ENCODE results near the gene MMD. TPM values are rescaled to one million over a fixed set of nuclear protein-coding genes. Genes with fewer than 3 reads are reported as not detected.

The MMD gene
- total RNA-seq, 1 experiment from 2014 or later = 40.8 TPM

- ATAC-seq (no peak), DNase-seq (ENCODE audit: low spot score) (no peak)
- ChIA-PET POLR2A (no interaction called here), CTCF (interaction anchor here (1.6 kb wide), 1 partner anchor 13 kb away, joined by 5 read pairs; no protein-coding TSS in a partner anchor)
- H3K27me3 Mint-ChIP-seq (ENCODE audit: low read depth) = no peaks in the 10 kb centered on the region
- H3K36me3 Mint-ChIP-seq = peaks cover 7% of the 10 kb centered on the region
- H3K4me3 Mint-ChIP-seq = no peak overlapping the region
- no peak overlapping the region for H3K27ac Mint-ChIP-seq
- peaks cover 6% of the 10 kb centered on the region for H3K4me1 Mint-ChIP-seq
- H3K9me3 Mint-ChIP-seq = peaks cover 13% of the 10 kb centered on the region
- TF ChIP-seq, protein P1, sequence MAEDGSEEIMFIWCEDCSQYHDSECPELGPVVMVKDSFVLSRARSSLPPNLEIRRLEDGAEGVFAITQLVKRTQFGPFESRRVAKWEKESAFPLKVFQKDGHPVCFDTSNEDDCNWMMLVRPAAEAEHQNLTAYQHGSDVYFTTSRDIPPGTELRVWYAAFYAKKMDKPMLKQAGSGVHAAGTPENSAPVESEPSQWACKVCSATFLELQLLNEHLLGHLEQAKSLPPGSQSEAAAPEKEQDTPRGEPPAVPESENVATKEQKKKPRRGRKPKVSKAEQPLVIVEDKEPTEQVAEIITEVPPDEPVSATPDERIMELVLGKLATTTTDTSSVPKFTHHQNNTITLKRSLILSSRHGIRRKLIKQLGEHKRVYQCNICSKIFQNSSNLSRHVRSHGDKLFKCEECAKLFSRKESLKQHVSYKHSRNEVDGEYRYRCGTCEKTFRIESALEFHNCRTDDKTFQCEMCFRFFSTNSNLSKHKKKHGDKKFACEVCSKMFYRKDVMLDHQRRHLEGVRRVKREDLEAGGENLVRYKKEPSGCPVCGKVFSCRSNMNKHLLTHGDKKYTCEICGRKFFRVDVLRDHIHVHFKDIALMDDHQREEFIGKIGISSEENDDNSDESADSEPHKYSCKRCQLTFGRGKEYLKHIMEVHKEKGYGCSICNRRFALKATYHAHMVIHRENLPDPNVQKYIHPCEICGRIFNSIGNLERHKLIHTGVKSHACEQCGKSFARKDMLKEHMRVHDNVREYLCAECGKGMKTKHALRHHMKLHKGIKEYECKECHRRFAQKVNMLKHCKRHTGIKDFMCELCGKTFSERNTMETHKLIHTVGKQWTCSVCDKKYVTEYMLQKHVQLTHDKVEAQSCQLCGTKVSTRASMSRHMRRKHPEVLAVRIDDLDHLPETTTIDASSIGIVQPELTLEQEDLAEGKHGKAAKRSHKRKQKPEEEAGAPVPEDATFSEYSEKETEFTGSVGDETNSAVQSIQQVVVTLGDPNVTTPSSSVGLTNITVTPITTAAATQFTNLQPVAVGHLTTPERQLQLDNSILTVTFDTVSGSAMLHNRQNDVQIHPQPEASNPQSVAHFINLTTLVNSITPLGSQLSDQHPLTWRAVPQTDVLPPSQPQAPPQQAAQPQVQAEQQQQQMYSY (CRISPR knock-in tag; IDR thresholded peaks at IDR 0.05) = no peak
- TF ChIP-seq CBFB (CRISPR knock-in tag; IDR thresholded peaks at IDR 0.05; ENCODE audit: low read depth) = no peak
- TF ChIP-seq, protein P2, sequence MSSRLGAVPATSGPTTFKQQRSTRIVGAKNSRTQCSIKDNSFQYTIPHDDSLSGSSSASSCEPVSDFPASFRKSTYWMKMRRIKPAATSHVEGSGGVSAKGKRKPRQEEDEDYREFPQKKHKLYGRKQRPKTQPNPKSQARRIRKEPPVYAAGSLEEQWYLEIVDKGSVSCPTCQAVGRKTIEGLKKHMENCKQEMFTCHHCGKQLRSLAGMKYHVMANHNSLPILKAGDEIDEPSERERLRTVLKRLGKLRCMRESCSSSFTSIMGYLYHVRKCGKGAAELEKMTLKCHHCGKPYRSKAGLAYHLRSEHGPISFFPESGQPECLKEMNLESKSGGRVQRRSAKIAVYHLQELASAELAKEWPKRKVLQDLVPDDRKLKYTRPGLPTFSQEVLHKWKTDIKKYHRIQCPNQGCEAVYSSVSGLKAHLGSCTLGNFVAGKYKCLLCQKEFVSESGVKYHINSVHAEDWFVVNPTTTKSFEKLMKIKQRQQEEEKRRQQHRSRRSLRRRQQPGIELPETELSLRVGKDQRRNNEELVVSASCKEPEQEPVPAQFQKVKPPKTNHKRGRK (CRISPR knock-in tag; IDR thresholded peaks at IDR 0.05; ENCODE audit: borderline replicate concordance) = no peak
- TF ChIP-seq MXD4 (CRISPR knock-in tag; IDR thresholded peaks at IDR 0.05; ENCODE audit: borderline replicate concordance) = no peak
- TF ChIP-seq ZNF232 (CRISPR knock-in tag; IDR thresholded peaks at IDR 0.05) = no peak
- no peak for TF ChIP-seq NFE2L1 (CRISPR knock-in tag; IDR thresholded peaks at IDR 0.05)
- TF ChIP-seq, protein P3, sequence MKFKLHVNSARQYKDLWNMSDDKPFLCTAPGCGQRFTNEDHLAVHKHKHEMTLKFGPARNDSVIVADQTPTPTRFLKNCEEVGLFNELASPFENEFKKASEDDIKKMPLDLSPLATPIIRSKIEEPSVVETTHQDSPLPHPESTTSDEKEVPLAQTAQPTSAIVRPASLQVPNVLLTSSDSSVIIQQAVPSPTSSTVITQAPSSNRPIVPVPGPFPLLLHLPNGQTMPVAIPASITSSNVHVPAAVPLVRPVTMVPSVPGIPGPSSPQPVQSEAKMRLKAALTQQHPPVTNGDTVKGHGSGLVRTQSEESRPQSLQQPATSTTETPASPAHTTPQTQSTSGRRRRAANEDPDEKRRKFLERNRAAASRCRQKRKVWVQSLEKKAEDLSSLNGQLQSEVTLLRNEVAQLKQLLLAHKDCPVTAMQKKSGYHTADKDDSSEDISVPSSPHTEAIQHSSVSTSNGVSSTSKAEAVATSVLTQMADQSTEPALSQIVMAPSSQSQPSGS (CRISPR knock-in tag; IDR thresholded peaks at IDR 0.05; ENCODE audit: borderline replicate concordance, low read depth) = no peak
- no peak for TF ChIP-seq OVOL2 (CRISPR knock-in tag; IDR thresholded peaks at IDR 0.05; ENCODE audit: borderline replicate concordance)
- no peak for TF ChIP-seq PRRX2 (CRISPR knock-in tag; IDR thresholded peaks at IDR 0.05)
- TF ChIP-seq RORB (CRISPR knock-in tag; IDR thresholded peaks at IDR 0.05) = no peak
Measured at GRCh38 chr17:55343900-55344513, 77.6 kb downstream of the MMD start.

DNA sequence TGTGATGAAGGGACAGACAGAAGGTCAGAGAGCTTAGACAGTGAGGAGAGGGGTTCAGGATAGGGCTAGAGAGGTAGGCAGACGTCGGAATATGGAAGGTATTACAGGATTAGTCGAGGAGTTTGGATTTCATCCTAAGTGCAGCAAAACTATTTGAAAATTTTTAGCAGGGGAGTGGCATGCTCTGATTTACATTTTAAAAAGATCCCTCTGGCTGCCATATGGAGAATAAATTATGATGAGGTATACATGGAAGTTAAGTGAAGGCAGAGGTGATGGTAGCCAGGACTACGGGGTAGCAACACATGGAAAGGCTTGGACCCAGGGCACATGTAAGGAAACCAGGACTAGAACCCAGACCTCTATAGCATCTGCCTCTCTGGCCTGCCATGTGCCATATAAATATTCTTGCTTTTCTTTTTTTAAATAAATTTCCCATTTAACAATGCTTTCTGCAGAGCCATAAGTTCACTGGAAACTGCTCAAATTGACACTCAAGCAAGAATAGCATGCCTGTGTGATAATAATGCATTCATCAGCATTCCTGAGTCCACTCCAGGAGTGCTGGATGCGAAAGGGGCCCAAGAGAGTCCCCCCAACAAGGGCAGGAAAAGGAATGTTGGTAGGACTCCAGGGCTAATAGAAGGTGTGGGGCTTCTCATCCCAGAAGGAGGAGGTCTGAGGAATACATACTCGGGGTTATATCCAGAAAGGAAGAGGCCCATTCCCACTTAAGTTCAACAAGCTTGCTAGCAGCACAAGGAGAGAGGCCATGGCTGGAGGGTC lies 78.6 kb downstream of the MMD start:
- H3K27me3 Mint-ChIP-seq (ENCODE audit: low read depth) = no peaks in the 10 kb centered on the region
- TF ChIP-seq MLX (CRISPR knock-in tag; IDR thresholded peaks at IDR 0.05) (no peak), ZNF232 (CRISPR knock-in tag; IDR thresholded peaks at IDR 0.05) (no peak), CTCF (IDR thresholded peaks at IDR 0.05) (no peak), MXD4 (CRISPR knock-in tag; IDR thresholded peaks at IDR 0.05; ENCODE audit: borderline replicate concordance) (no peak), KAT7 (CRISPR knock-in tag; IDR thresholded peaks at IDR 0.05; ENCODE audit: borderline replicate concordance) (no peak), CBFB (CRISPR knock-in tag; IDR thresholded peaks at IDR 0.05; ENCODE audit: low read depth) (no peak), NFE2L1 (CRISPR knock-in tag; IDR thresholded peaks at IDR 0.05) (no peak), USF2 (CRISPR knock-in tag; IDR thresholded peaks at IDR 0.05) (no peak), PRRX2 (CRISPR knock-in tag; IDR thresholded peaks at IDR 0.05) (no peak)
- TF ChIP-seq, protein P4, sequence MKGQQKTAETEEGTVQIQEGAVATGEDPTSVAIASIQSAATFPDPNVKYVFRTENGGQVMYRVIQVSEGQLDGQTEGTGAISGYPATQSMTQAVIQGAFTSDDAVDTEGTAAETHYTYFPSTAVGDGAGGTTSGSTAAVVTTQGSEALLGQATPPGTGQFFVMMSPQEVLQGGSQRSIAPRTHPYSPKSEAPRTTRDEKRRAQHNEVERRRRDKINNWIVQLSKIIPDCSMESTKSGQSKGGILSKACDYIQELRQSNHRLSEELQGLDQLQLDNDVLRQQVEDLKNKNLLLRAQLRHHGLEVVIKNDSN (CRISPR knock-in tag; IDR thresholded peaks at IDR 0.05) = no peak
- TF ChIP-seq, protein P5, sequence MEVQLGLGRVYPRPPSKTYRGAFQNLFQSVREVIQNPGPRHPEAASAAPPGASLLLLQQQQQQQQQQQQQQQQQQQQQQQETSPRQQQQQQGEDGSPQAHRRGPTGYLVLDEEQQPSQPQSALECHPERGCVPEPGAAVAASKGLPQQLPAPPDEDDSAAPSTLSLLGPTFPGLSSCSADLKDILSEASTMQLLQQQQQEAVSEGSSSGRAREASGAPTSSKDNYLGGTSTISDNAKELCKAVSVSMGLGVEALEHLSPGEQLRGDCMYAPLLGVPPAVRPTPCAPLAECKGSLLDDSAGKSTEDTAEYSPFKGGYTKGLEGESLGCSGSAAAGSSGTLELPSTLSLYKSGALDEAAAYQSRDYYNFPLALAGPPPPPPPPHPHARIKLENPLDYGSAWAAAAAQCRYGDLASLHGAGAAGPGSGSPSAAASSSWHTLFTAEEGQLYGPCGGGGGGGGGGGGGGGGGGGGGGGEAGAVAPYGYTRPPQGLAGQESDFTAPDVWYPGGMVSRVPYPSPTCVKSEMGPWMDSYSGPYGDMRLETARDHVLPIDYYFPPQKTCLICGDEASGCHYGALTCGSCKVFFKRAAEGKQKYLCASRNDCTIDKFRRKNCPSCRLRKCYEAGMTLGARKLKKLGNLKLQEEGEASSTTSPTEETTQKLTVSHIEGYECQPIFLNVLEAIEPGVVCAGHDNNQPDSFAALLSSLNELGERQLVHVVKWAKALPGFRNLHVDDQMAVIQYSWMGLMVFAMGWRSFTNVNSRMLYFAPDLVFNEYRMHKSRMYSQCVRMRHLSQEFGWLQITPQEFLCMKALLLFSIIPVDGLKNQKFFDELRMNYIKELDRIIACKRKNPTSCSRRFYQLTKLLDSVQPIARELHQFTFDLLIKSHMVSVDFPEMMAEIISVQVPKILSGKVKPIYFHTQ (CRISPR knock-in tag; IDR thresholded peaks at IDR 0.05) = no peak
- peaks cover 13% of the 10 kb centered on the region for H3K9me3 Mint-ChIP-seq
- no peak overlapping the region for H3K4me3 Mint-ChIP-seq
- H3K27ac Mint-ChIP-seq = no peak overlapping the region
- ATAC-seq (no peak), DNase-seq (ENCODE audit: low spot score) (no peak)
- peaks cover 7% of the 10 kb centered on the region for H3K36me3 Mint-ChIP-seq
- CTCF ChIA-PET = interaction anchor here (0.5 kb wide), 1 partner anchor 233 kb away, joined by 5 read pairs; no protein-coding TSS in a partner anchor
- H3K4me1 Mint-ChIP-seq = no peaks in the 10 kb centered on the region
- POLR2A ChIA-PET = no interaction called here
